ENCODE measurements around the gene RDH16.

GRCh38 chr12:56903374-56903773, 54.0 kb downstream of the RDH16 start:
- TF ChIP-seq, protein P1, sequence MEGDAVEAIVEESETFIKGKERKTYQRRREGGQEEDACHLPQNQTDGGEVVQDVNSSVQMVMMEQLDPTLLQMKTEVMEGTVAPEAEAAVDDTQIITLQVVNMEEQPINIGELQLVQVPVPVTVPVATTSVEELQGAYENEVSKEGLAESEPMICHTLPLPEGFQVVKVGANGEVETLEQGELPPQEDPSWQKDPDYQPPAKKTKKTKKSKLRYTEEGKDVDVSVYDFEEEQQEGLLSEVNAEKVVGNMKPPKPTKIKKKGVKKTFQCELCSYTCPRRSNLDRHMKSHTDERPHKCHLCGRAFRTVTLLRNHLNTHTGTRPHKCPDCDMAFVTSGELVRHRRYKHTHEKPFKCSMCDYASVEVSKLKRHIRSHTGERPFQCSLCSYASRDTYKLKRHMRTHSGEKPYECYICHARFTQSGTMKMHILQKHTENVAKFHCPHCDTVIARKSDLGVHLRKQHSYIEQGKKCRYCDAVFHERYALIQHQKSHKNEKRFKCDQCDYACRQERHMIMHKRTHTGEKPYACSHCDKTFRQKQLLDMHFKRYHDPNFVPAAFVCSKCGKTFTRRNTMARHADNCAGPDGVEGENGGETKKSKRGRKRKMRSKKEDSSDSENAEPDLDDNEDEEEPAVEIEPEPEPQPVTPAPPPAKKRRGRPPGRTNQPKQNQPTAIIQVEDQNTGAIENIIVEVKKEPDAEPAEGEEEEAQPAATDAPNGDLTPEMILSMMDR (IDR thresholded peaks at IDR 0.05; ENCODE audit: low read depth, low read length, missing input control): no peak
- TF ChIP-seq JUND (IDR thresholded peaks at IDR 0.05) (no peak), FOXA1 (IDR thresholded peaks at IDR 0.05) (no peak), RAD21 (IDR thresholded peaks at IDR 0.05) (no peak), SP1 (IDR thresholded peaks at IDR 0.05) (no peak), YY1 (IDR thresholded peaks at IDR 0.05) (no peak)
